HG02763 (cell line): ENCODE data around the gene GNAT1.

Source experiments
- ATAC-seq: cut with Tn5 transposase; IDR thresholded peaks from one replicate; pipeline ENCODE4 v1.9.1; 2021; ENCODE audit warnings: mild to moderate bottlenecking, moderate library complexity; ENCODE audit not compliant: unreplicated experiment

The GNAT1 gene

DNA sequence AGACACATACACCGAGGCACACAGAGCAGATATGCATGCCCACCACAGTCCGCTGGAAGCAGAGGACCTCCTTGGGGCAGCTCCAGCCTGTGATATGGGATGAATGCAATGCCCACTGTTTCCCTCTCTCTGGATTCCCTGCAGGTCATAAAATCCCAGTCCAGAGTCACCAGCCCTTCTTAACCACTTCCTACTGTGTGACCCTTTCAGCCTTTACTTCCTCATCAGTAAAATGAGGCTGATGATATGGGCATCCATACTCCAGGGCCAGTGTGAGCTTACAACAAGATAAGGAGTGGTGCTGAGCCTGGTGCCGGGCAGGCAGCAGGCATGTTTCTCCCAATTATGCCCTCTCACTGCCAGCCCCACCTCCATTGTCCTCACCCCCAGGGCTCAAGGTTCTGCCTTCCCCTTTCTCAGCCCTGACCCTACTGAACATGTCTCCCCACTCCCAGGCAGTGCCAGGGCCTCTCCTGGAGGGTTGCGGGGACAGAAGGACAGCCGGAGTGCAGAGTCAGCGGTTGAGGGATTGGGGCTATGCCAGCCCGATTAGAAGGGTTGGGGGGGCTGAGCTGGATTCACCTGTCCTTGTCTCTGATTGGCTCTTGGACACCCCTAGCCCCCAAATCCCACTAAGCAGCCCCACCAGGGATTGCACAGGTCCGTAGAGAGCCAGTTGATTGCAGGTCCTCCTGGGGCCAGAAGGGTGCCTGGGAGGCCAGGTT is at the start of gene GNAT1:
GNAT1 (plus strand) TSS at position 675 of the 725 bp plus-strand sequence. CDS start 116 bp downstream, outside the sequence.
- ATAC-seq = no peak

DNA sequence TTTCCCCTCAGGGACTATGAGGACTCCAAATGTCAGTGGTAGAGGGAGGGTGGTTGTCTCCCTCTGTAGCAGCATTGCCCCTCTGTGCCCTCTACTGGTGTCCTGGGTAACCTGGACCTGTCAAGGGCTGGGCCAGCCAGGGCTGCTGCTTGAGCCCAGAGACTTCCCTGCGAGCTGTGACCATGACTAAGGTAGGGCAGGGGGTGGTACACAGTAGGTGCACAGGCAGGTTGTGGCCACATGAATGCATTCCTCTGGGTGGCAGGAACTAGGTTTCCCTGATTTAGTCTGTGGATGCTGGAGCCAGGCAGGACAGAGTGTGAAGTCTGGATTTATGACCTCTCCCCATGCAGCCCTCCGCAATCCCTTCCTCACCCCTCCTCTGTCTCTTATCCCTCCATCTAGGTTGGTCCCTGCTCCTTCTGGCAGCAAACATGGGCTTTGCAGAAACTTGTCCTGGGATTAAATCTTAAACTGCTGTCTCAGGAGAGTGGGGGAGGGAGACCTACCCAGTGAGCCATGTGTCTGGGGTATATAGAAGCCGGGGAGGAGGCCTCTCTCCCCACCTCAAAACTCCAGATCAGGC is 45.0 kb upstream of the GNAT1 start:
- no peak for ATAC-seq

DNA sequence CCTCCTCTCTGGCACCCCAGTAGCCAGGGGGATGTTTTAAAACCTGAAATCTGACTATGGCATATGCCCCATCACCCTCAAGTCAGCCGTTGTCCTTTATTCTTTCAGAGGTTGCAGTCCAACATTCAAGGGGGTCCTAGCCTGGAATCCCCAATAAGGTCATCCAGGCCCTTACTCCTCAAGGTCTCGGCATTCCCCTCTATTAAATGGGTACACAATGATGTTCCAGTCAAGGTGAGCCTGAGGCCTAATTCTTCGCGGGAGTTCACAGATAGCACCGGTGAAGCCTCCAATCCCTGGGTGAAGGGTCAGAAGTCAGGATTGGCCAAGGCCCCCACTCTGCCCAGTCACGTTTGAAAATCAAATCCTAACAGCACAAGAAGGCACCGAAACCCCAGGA is 44.4 kb upstream of the GNAT1 start:
- no peak for ATAC-seq

DNA sequence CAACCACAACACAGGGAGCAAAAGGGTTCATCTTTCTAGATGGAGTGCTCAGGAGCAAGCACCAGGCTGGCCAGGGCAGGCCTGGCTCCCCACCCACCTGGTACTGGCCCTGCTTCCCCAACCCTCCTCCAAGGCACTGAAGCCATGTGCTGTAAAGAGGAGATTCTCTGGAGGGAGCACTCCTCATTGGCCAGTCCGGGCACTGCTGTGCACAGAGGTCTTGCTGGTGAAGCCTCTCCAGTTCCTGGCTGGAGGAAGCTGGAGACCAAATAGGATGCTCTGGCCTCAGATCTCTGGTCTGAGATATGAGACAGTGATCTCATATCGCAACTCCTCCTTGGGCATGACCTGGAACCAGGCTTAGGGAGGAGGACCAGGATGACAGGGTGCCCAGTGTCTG is 44.0 kb upstream of the GNAT1 start:
- no peak for ATAC-seq

DNA sequence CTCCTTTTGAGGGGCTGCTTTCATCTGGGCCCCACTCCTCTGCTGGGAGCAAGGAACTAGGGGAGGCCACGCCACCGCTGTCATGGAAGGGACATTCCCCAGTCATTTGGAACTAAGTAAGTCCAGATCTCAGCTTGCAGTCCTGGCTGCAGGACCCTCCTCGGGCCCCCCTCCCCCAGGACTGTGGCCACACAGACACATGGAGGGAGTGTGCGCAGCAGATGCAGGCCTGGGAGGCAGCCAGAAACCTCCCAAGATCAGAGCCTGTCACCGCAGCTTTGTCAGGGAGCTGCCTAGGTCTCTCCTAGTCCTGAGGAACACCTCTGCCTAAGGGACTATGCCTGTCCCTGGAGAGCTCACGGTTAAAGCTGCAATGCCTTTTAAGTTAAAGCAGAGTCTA is 43.5 kb upstream of the GNAT1 start:
- ATAC-seq = no peak

DNA sequence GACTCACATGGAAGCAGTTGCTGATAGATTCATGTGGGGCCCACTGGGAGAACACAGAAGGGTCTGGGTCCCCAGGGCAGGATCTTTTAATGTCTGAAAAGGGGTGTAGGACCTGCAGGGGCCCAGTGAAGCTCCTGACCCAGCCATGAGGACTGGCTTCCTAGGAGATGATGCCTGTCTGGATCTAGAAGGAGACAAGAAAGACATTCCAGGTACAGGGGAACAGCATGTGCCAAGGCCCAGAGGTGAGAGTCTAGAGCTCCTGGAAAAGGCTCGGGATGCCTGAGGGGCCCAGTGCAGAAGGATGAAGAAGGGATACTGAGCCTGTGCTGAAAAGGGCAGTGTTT is 41.0 kb upstream of the GNAT1 start:
- ATAC-seq = no peak

DNA sequence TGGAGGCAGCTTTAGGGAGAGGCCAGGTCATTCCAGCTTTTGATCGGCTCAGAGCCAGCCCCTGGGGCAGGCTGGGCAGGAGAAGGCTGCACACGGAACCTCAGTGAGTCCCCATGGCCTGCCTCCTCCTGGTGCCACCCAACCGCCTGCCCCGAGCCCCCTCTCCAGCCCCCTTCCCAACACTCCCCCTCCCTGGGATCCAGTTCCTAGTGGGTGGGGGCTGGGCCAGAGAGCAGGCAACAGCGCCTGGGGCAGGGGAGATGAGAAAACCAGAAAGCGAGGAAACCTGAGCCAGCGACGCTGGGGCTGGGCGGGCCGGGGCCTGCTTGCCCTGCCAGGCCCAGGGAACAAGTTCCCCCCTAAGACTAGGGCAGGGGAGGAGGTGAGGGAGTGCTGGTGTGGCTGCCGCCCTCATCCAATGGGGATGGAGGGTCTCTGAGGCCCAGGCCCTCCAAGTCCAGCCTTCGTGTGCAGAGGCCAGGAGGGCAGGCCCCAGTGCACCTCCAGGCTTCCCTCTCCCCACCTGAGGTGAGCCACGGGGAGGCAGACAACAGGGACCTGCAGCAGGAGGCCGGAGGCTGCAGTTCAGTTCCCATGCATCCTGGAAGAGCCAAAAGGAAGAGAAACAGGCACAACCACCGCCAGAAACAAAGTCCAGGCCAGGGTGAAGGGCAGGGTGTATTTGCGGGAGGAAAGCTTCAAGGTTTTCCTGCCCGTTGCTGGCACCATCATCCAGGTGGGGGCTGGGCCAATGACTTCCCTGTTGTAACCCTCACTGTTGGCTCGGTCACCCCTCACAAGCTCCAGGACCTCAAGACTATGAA is 40.3 kb upstream of the GNAT1 start:
- no peak for ATAC-seq

DNA sequence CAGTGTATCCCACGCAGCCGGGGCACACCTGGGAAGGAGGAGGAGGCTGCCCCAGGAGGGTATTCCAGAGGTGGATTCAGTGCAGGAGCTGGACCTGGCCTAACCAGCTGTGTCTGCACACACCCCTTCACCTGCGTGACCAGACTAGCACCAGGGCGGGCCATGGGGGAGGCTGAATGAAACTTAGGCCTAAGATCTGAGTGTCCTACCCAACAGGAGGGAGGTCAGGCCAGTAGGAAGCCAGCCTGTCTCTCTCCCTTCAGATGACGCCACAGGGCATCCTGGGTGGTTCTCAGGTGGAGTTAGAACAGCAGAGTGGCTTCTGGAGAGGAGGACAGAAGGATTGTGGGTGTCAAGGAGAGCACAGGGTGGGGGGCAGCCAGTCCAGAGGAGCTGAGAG is 39.7 kb upstream of the GNAT1 start:
- ATAC-seq = no peak

DNA sequence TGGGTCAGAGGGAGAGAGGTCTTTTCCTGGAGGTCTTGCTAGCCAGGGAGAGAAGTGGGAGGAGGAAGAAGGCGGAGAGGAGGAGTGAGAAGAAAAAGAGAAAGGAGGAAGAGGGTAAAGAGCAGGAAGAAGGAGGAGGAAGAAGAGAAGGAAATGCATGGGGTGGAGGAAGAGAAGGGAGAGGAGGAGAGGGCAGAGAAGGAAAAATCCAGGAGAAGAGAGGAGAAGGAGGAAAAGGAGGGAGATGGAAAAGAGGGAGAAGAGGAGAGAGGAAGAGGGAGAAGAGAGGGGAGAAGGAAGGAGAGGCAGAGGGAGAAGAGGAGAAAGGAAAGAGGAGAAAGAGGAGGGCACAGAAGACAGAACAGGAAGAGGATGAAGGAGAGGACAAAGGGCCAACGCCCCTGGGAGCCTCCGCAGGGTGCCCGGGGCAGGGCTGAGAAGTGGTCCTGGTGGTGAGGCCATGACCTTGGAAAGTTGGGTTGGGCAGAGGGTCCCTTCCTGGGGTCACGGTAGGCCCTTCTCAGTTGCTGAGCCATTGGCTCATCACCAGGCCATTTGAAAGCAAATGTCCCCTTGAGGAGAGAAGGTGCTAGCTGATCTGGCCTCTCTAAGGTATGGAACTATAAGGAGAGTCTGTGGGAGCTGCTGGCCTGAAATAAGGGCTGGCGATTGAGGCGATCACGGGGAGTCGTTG is 37.5 kb upstream of the GNAT1 start:
- no peak for ATAC-seq

DNA sequence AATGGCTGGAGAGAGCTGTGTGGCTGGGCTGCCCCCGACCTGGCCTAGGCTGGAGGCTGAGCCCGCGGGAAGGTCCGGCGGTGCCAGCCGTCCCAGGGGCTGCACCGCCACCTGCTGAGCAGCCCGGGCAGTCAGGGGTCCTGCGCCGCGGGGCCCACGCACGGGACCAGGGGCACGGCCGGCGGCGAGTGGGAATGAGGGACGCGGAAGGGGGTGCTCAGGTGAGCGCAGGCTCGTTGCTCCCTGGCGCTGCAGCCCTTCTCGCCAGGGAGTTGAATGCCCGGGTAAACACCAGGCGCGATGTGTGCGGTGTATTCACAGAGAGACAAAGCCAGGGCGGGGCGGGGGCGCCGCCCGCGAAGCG is 37.0 kb upstream of the GNAT1 start:
- ATAC-seq = peak; percentile 20

DNA sequence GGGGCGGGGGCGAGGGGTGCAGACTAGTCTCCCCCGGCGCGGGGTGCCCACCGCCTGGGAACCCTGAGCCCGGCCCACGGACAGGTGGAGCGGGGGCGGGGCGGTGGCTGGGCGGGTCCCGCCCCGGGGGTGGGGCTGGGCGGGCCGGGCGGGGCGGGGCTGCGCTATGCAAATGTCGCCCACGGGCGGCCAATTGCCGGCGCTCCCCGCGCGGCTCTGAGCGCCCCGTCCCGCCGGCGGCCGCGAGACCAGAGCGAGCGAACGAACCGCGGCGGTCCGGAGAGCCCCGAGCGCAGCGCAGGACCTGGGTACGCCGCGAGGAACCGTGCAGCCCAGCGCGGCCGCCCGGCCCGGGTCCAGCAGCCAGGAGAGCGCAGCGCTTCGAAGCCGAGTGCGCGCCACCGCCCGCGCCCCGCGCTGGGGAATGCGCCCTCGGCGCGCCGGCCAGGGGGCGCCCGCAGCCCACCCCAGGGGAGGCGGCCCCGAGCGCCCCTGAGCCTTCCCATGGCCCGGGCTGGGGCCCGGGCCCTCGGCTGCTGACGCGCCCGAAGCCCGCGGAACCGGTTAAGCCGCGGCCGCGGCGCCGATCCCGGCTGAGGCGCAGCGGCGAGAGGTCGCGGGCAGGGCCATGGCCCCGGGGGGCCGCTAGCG is 36.4 kb upstream of the GNAT1 start, which contains the start of gene SEMA3F:
SEMA3F (plus strand) TSS at position 485 of the 651 bp plus-strand sequence. CDS start 4,299 bp downstream, outside the sequence.
- peak; percentile 66 for ATAC-seq

DNA sequence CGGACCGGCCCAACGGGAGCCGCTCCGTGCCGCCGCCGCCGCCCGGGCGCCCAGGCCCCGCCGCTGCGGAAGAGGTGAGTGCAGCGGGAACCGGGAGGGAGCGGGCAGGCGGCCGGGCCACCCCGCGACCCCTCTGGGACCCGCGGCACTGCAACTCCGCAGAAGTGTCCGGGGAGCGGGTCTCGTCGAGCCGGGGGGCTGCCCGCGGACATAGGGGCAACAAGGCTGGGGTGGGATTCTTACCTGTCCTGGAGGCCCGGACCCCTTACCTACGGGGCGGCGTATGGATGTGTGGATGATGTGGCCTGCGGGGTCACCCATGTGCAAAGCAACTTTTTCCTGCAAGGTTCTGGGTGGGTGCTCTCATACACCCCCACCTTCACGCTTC is 35.9 kb upstream of the GNAT1 start:
- no peak for ATAC-seq

DNA sequence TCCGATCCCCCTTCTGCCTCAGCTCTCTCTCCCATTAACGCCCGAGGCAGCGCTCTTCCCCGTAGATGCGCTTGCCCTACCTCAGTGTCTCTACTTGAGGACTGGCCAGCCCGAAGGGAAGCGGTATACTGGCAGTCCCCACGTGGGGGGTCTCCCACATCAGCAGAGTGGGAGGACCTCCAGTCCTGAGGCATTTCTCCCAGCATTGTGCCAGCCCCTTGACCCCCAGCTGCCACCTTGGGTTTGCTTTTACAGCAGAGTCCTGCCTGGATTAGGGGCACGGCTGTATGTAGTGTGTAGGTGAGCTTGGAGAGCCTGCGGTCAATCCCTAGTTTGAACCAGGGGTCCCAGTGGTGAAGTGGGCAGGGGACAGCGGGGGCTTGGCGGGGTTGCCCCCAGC is 35.5 kb upstream of the GNAT1 start:
- ATAC-seq = no peak

DNA sequence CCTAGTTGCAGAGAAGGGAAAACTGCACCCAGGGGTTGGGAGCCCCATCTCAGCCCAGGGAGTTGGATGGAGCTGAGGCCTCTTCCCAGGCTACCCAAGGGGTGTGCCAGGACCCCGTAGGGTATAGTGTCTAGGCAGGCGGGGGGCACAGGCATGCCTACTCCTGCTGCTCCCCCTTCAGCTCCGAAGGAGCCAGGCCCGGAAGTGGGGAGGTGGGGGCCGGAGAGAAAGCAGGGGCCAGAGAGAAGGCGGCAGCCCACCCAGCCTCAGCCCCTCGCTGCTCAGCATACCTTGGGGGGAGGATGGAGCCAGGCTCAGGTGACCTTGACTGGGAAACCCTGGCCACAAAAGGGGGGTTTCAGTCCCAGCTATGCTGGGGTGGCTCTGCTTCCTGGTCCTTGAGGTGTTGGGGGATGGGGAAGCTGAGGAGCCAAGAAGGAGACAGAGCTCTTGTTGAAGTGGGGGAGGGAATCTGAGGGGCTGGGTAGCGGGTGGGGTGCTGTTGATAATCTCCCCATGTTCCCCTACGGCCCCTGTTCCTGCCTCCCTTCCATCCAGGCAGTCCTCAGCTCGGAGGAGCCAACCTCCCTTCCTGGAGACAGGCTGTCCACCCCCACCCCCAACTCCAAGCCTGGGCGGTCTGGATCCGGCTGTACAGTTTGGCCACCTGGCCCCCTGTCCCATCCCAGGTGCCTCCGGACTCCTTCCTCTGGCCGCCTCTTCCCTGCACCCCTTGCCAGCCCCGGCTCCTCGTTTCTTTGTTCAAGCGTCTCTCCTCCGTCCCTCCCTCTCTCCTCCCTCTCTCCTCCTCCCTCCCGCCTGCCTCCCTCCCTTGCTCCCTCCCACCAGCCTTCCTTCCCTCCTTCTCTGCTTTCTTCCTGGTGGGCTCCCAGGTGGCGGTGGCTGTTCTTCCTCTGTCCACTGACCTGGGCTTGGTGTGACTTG is 34.6 kb upstream of the GNAT1 start:
- ATAC-seq = no peak

DNA sequence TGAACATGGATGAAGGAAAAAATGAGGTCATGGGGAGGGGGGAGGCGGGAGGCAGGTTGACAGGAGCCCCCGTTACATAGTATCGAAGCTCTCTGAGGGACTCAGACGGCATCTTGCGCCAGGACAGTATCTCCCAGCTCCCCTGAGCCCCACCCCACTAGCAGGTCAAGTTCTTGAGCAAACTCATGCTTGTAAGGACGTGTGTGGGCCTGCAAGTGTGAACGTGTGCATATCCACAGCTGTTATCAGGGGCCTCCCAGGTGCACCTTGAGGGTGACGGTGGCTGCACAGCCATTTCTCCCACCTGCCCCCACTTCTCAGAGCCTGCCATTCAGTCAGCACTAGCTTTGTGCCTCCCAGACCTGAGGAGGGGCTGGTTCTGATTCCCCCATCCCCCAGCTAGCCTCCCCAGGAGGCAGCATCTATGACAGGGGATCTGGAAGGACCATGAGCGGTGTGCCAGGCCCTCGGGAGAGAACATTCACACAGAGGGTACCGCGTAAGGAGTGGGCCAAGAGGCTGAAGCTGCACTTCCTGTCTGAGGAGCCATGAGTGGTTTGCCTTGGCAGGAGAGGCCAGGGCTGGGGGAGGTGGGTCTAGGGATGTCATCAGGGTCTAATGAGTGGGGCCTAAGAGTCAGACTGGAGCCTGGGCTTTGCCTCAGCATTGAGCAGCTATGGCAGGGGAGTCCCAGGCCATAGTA is 33.4 kb upstream of the GNAT1 start:
- no peak for ATAC-seq

DNA sequence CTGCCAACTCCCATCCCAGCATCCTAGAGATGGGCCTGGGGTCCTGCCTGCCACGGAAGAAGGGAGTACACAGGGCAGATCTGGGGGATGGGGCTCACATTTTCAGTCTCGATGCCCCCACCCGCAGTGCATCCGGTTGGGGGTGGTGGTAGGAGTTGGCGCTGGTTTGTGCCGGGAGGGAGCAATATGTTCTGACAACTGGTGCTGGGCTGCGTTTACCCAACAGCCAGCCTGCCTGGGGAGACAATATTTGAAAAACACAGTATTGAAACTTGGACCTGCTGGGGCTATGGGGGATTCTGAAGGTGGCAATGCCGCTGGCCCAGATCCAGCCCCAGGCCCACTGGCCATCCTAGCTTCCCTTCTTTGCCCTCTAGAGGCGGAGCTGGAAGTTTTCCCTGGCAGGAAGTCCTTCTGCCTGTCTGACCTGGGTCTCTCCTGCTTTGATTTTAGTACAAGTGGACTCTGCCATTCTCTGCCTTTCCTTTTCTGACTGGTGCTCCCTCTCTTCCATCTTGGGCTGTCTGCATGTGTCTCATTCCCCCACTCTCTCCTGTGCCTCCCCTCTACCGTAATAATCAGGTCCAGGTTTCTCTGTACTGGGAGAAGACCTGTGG is 32.8 kb upstream of the GNAT1 start:
- ATAC-seq = no peak

DNA sequence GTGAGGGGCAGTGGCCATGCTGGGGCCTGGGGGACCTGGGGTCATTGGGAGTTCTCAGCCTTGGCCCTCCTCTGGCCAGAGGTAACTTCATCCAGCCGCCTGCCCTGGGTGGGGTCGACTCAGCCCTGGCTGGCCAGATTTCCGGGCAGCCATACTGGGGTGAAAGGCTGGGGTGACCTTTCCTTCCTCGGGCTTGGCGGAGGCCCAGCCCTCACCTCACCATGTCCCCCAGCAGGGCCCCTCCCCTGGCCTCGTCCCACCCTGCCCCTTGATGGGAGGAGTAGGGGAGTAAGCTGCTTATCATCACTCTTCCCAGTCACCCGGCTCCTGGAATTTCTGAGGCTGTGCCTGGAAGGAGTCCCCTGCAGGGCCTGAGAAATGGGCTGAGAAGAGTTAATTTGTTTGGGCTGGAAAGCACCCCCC is 30.8 kb upstream of the GNAT1 start:
- ATAC-seq = no peak

DNA sequence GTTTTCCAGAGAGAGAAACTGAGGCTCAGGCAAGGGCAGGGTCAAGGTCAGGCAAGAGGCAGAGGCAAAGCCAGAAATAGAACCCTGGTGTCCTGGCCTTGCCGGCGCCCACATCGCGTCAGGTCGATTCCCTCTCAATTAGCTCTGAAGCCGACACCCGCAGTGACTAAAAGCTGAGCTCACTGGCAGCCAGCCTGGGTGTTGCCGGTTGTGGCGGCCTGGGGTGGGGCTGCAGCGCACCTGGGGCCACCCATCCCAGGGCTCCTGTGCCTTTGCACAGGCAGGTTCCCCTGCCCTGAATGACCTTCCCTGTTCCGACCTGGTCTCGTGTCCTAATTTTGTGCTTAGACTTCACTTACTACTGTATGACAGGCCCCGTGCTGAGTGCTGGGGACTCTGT is 30.1 kb upstream of the GNAT1 start:
- ATAC-seq = no peak
